Naive thymus-derived CD4-positive, alpha-beta T cell (primary cell): Measurements from ENCODE around the gene ELL. TPM values are rescaled to one million over a fixed set of nuclear protein-coding genes. Genes with fewer than 3 reads are reported as not detected.
A peak's percentile ranks its signal among the peaks of the same experiment; 100 is the strongest.

Experiments
- ATAC-seq: fragments of 150-1000 bp; cut with Tn5 transposase; 2 replicates; pipeline ENCODE4 v1.10.0; 2021; ENCODE audit warnings: mild to moderate bottlenecking, moderate library complexity
- CTCF ChIA-PET: fragments of 350-600 bp; sonication (Branson Sonifier 250); formaldehyde crosslinking; loops from one replicate; lab custom pipeline; 2021; ENCODE audit warnings: antibody characterized with exemption; lab: Charles Lee
- POLR2A ChIA-PET: fragments of 350-600 bp; sonication (Branson Sonifier 250); formaldehyde crosslinking; loops from one replicate; lab custom pipeline; 2021; ENCODE audit warnings: antibody characterized with exemption, inconsistent platforms; lab: Charles Lee
- DNase-seq, 9 donors: peaks; one replicate each; pipeline versions ENCODE4 v3.0.0 to v3.0.0-alpha.2; 2020 to 2022; ENCODE audit warnings: mixed read lengths in 1 of 9
- H3K27ac ChIP-seq: one replicate; pipeline ENCODE4 v1.7.0; 2013; ENCODE audit warnings: mild to moderate bottlenecking, low read depth, low read length, moderate library complexity
- H3K27me3 ChIP-seq, 2 donors: one replicate each; pipeline ENCODE4 v1.7.0; 2013; ENCODE audit warnings: low read length in 2 of 2, mild to moderate bottlenecking in 2 of 2, moderate library complexity in 2 of 2; ENCODE audit not compliant: control insufficient read depth in 2 of 2, insufficient read depth in 2 of 2
- H3K36me3 ChIP-seq, 3 experiments: 1 replicate in 2 of 3; 2 replicates in 1 of 3; pipeline ENCODE4 v1.7.0; 2013; ENCODE audit warnings: low read length in 3 of 3, mild to moderate bottlenecking in 3 of 3, moderate library complexity in 1 of 3; ENCODE audit not compliant: insufficient read depth in 3 of 3, control insufficient read depth in 2 of 3
- H3K4me1 ChIP-seq, 2 donors: one replicate each; pipeline ENCODE4 v1.7.0; 2013; ENCODE audit warnings: low read length in 2 of 2, mild to moderate bottlenecking in 2 of 2, moderate library complexity in 1 of 2; ENCODE audit not compliant: control insufficient read depth in 2 of 2, insufficient read depth in 2 of 2
- H3K4me3 ChIP-seq: 2 replicates; pipeline ENCODE4 v1.7.0; 2013; ENCODE audit warnings: mild to moderate bottlenecking, low read length
- H3K9me3 ChIP-seq, 3 experiments: 1 replicate in 2 of 3; 2 replicates in 1 of 3; pipeline ENCODE4 v1.7.0; 2013; ENCODE audit warnings: low read length in 3 of 3; ENCODE audit not compliant: control insufficient read depth in 2 of 3
- H3K27ac Mint-ChIP-seq, 9 donors: one replicate each; pipeline ENCODE4 v1.8.0; 2020 to 2022; ENCODE audit warnings: mixed read lengths in 9 of 9, mild to moderate bottlenecking in 8 of 9, moderate library complexity in 5 of 9, inconsistent platforms in 2 of 9
- H3K27me3 Mint-ChIP-seq, 5 donors: one replicate each; pipeline ENCODE4 v1.8.0; 2021 to 2022; ENCODE audit warnings: mixed read lengths in 5 of 5, mild to moderate bottlenecking in 1 of 5
- H3K36me3 Mint-ChIP-seq, 5 donors: one replicate each; pipeline ENCODE4 v1.8.0; 2020 to 2022; ENCODE audit warnings: mixed read lengths in 5 of 5, mild to moderate bottlenecking in 3 of 5, inconsistent platforms in 1 of 5
- H3K4me1 Mint-ChIP-seq, 7 donors: one replicate each; pipeline ENCODE4 v1.8.0; 2020 to 2022; ENCODE audit warnings: mixed read lengths in 7 of 7, mild to moderate bottlenecking in 3 of 7, inconsistent platforms in 1 of 7
- H3K4me3 Mint-ChIP-seq, 10 donors: one replicate each; pipeline ENCODE4 v1.8.0; 2020 to 2022; ENCODE audit warnings: mild to moderate bottlenecking in 10 of 10, mixed read lengths in 10 of 10, moderate library complexity in 6 of 10, inconsistent platforms in 2 of 10
- H3K9me3 Mint-ChIP-seq, 11 donors: one replicate each; pipeline ENCODE4 v1.8.0; 2020 to 2022; ENCODE audit warnings: mixed read lengths in 11 of 11, mild to moderate bottlenecking in 4 of 11, inconsistent platforms in 1 of 11, moderate library complexity in 1 of 11
- intact Hi-C, 2 donors: fragments of 100-400 bp; cut with micrococcal nuclease; formaldehyde crosslinking; loops; one replicate each; pipeline ENCODE4 v1.15.1; 2023
- polyA plus RNA-seq, 2 donors: library from polyadenylated mRNA; unstranded; fragments of 300-500 nt; fragmentation: Illumina TruSeq; gene quantifications; one replicate each; pipeline ENCODE4 v1.2.3, GENCODE V29; 2021
- total RNA-seq, 6 experiments: library from RNA in 5 of 6; stranded (reverse) in 5 of 6; gene quantifications; 1 replicate in 5 of 6; 2 replicates in 1 of 6; pipeline ENCODE4 v1.2.3 and lab custom pipeline; 2021 to 2026

ELL gene
- total and polyA plus RNA-seq, 7 experiments from 2014 or later: 8.9 to 70.4 (median 22.1) TPM

DNA sequence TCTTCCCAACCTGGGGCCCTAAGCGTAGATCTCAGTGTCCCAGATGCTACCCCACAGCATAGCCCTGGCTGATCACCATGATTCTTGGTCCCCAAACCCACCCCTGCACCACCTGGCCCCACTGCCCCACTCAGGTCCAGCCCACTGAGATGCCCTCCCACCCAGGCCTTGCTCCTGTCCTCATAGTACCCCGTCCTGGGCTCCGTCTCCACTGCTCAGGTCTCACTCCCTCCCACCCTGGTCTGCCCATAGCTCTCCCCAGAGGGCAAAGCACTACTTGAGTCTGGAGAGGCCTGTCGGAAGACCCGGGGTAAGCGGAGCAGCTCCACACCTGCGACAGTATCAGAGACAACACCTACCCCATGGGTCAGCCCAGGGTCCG lies 48.2 kb downstream of the ELL start:
- peaks cover 0 to 2% (median 0%) of the 10 kb centered on the region in 11 donors for H3K9me3 Mint-ChIP-seq
- CTCF ChIA-PET: no interaction called here
- H3K27me3 ChIP-seq: no peaks in the 10 kb centered on the region
- peak overlapping the region in 2 of 9 donors; percentile 19 to 21 for H3K27ac Mint-ChIP-seq
- DNase-seq (no peak), ATAC-seq (no peak)
- H3K27ac ChIP-seq: no peak overlapping the region
- POLR2A ChIA-PET: no interaction called here
- H3K4me3 Mint-ChIP-seq: no peak overlapping the region
- H3K27me3 Mint-ChIP-seq: no peaks in the 10 kb centered on the region
- H3K36me3 ChIP-seq: peaks cover 3 to 22% (median 4%) of the 10 kb centered on the region in 3 experiments
- intact Hi-C loops: loop anchor here in 1 of 2 donors (5.0 to 10.0 kb wide), 2 partner anchors 49 to 101 kb away; partner anchors contain the start of genes ELL and UBA52
- peaks cover 24 to 45% (median 31%) of the 10 kb centered on the region in 7 donors for H3K4me1 Mint-ChIP-seq
- peaks cover 2 to 59% of the 10 kb centered on the region in 2 donors for H3K4me1 ChIP-seq
- H3K9me3 ChIP-seq: no peaks in the 10 kb centered on the region
- H3K36me3 Mint-ChIP-seq: peaks cover 0 to 3% (median 3%) of the 10 kb centered on the region in 5 donors
- no peak overlapping the region for H3K4me3 ChIP-seq

- no peak for DNase-seq
- Histone ChIP-seq H3K4me1 (peaks cover 0 to 53% of the 10 kb centered on the region in 2 donors), H3K27me3 (no peaks in the 10 kb centered on the region), H3K9me3 (no peaks in the 10 kb centered on the region), H3K36me3 (peaks cover 3 to 23% (median 4%) of the 10 kb centered on the region in 3 experiments), H3K27ac (no peak overlapping the region), H3K4me3 (no peak overlapping the region)
- CTCF ChIA-PET: interaction anchor here (1.0 kb wide), 1 partner anchor 47 kb away, joined by 5 read pairs; no protein-coding TSS in a partner anchor
- Mint-ChIP-seq H3K27ac (peak overlapping the region in 3 of 9 donors; percentile 19 to 46 (median 33)), H3K9me3 (peaks cover 0 to 2% (median 0%) of the 10 kb centered on the region in 11 donors), H3K27me3 (no peaks in the 10 kb centered on the region), H3K4me3 (no peak overlapping the region), H3K36me3 (peaks cover 0 to 3% (median 3%) of the 10 kb centered on the region in 5 donors), H3K4me1 (peaks cover 24 to 44% (median 28%) of the 10 kb centered on the region in 7 donors)
- intact Hi-C loops: loop anchor here in 1 of 2 donors (5.0 to 10.0 kb wide), 2 partner anchors 49 to 102 kb away; partner anchors contain the start of genes ELL and UBA52
- no peak for ATAC-seq
- POLR2A ChIA-PET: no interaction called here
Measured at GRCh38 chr19:18473003-18473705, 48.7 kb downstream of the ELL start.

DNA sequence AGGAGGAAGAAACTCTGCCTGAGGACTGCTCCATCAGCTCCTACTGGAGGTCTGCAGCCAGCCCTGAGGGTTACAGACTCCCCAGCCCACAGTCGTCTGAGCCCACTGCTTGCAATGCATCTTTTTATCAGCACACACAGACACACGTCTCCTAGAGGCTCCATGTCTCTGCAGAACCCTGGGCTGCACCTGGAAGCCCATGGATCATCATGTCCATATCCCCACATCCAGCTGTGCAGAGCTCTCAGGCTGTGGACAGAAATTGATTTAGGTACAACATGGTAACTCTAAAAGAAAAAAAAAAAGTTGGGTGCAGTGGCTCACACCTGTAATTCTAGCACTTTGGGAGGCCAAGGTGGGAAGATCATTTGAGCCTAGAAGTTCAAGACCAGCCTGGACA lies 51.1 kb downstream of the ELL start:
- peaks cover 0 to 2% (median 0%) of the 10 kb centered on the region in 11 donors for H3K9me3 Mint-ChIP-seq
- peaks cover 3 to 28% (median 4%) of the 10 kb centered on the region in 3 experiments for H3K36me3 ChIP-seq
- no peak overlapping the region for H3K4me3 Mint-ChIP-seq
- intact Hi-C loops: loop anchor here in 1 of 2 donors (1.0 to 10.0 kb wide), 3 partner anchors 52 to 377 kb away; partner anchors contain the start of genes ELL and UBA52
- H3K27ac Mint-ChIP-seq: no peak overlapping the region
- no peak overlapping the region for H3K4me3 ChIP-seq
- CTCF ChIA-PET: interaction anchor here (0.6 to 2.0 kb wide), 2 partner anchors 377 to 671 kb away, joined by 3 to 6 read pairs; no protein-coding TSS in a partner anchor
- DNase-seq: no peak
- no peaks in the 10 kb centered on the region for H3K27me3 Mint-ChIP-seq
- peaks cover 0 to 3% (median 0%) of the 10 kb centered on the region in 5 donors for H3K36me3 Mint-ChIP-seq
- POLR2A ChIA-PET: no interaction called here
- peaks cover 7 to 27% (median 18%) of the 10 kb centered on the region in 7 donors for H3K4me1 Mint-ChIP-seq
- peaks cover 0 to 33% of the 10 kb centered on the region in 2 donors for H3K4me1 ChIP-seq
- ATAC-seq: no peak
- H3K27me3 ChIP-seq: no peaks in the 10 kb centered on the region
- no peaks in the 10 kb centered on the region for H3K9me3 ChIP-seq
- no peak overlapping the region for H3K27ac ChIP-seq

DNA sequence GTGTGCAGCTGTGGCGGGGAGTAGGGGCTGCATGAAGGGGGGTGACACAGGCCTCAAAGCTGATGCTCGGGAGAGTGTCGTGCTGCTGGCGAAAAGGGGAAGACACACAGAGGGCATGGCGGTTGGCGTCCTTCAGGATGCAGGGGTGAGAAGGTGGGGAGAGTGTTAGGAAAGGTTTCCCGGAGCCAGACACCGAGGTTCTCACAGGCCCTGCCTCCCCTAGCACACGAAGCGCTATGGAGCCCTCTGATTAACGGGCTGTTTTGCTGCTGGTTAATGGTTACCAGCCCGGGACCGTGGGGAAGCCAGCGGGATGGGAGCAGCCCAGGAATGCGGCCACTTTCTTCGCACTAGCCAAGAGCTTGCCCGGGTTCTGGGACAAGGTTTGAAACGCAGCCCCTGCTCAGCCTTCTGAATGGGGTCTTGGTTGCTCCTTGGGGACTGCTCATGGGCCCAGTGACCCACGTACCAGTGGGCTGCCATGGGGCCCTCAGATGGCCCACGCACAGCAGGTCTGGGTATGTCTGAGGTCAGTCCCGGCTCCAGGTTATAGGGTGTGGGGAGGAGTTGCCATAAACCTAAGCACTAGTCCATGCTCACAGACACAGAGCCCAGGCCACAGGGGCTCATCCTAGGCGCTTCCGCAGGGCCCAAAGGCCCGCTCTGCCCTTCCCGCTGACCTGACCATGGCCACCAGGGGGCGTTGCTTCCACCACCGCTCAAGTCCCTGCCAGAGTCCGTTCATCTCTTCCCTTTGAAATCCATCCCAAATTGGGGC lies 52.6 kb downstream of the ELL start:
- Mint-ChIP-seq H3K9me3 (no peaks in the 10 kb centered on the region), H3K27ac (peak overlapping the region in 1 of 9 donors; percentile 42), H3K27me3 (no peaks in the 10 kb centered on the region), H3K36me3 (peaks cover 0 to 5% (median 0%) of the 10 kb centered on the region in 5 donors), H3K4me1 (peaks cover 4 to 20% (median 12%) of the 10 kb centered on the region in 7 donors), H3K4me3 (no peak overlapping the region)
- DNase-seq (peak in 8 of 9 donors; percentile 31 to 70 (median 51)), ATAC-seq (peak; percentile 63)
- H3K27me3 ChIP-seq: no peaks in the 10 kb centered on the region
- H3K4me3 ChIP-seq: no peak overlapping the region
- ChIA-PET POLR2A (no interaction called here), CTCF (interaction anchor here (0.6 to 1.5 kb wide), 5 partner anchors 30 to 378 kb away, joined by 3 to 6 read pairs (median 3); no protein-coding TSS in a partner anchor)
- peaks cover 0 to 19% of the 10 kb centered on the region in 2 donors for H3K4me1 ChIP-seq
- intact Hi-C loops: loop anchor here (1.0 to 10.0 kb wide), 3 partner anchors 56 to 378 kb away; partner anchors contain the start of gene ELL (in 1 of the 2)
- H3K36me3 ChIP-seq: peaks cover 3 to 43% (median 4%) of the 10 kb centered on the region in 3 experiments
- H3K9me3 ChIP-seq: no peaks in the 10 kb centered on the region
- H3K27ac ChIP-seq: no peak overlapping the region

GRCh38 chr19:18468517-18468916 lies 53.4 kb downstream of the ELL start:
- H3K9me3 ChIP-seq: no peaks in the 10 kb centered on the region
- peaks cover 4 to 20% (median 12%) of the 10 kb centered on the region in 7 donors for H3K4me1 Mint-ChIP-seq
- peaks cover 0 to 6% (median 0%) of the 10 kb centered on the region in 5 donors for H3K36me3 Mint-ChIP-seq
- no peak for DNase-seq
- POLR2A ChIA-PET: no interaction called here
- H3K27me3 Mint-ChIP-seq: no peaks in the 10 kb centered on the region
- peaks cover 0 to 11% of the 10 kb centered on the region in 2 donors for H3K4me1 ChIP-seq
- no peak overlapping the region for H3K4me3 Mint-ChIP-seq
- CTCF ChIA-PET: interaction anchor here (0.7 to 1.5 kb wide), 2 partner anchors 51 to 145 kb away, joined by 4 read pairs; no protein-coding TSS in a partner anchor
- no peaks in the 10 kb centered on the region for H3K9me3 Mint-ChIP-seq
- H3K27ac ChIP-seq: no peak overlapping the region
- peak; percentile 21 for ATAC-seq
- peaks cover 3 to 47% (median 4%) of the 10 kb centered on the region in 3 experiments for H3K36me3 ChIP-seq
- H3K27me3 ChIP-seq: no peaks in the 10 kb centered on the region
- H3K27ac Mint-ChIP-seq: no peak overlapping the region
- H3K4me3 ChIP-seq: no peak overlapping the region
- intact Hi-C loops: loop anchor here (10.0 kb wide), 2 partner anchors 56 to 206 kb away; partner anchors contain the start of gene ELL (in 1 of the 2)

GRCh38 chr19:18467978-18468377 lies 53.9 kb downstream of the ELL start:
- Histone ChIP-seq H3K9me3 (no peaks in the 10 kb centered on the region), H3K4me3 (no peak overlapping the region), H3K36me3 (peaks cover 3 to 44% (median 4%) of the 10 kb centered on the region in 3 experiments), H3K27ac (no peak overlapping the region), H3K27me3 (no peaks in the 10 kb centered on the region), H3K4me1 (peaks cover 0 to 9% of the 10 kb centered on the region in 2 donors)
- Mint-ChIP-seq H3K4me1 (peaks cover 3 to 21% (median 11%) of the 10 kb centered on the region in 7 donors), H3K4me3 (peak overlapping the region in 1 of 10 donors; percentile 34), H3K27me3 (no peaks in the 10 kb centered on the region), H3K36me3 (peaks cover 0 to 6% (median 2%) of the 10 kb centered on the region in 5 donors), H3K9me3 (no peaks in the 10 kb centered on the region), H3K27ac (peak overlapping the region in 3 of 9 donors; percentile 6 to 87 (median 21))
- DNase-seq: no peak
- ChIA-PET CTCF (interaction anchor here (0.7 to 1.5 kb wide), 2 partner anchors 51 to 146 kb away, joined by 4 read pairs; no protein-coding TSS in a partner anchor), POLR2A (no interaction called here)
- ATAC-seq: no peak
- intact Hi-C loops: loop anchor here (10.0 kb wide), 2 partner anchors 57 to 207 kb away; partner anchors contain the start of gene ELL (in 1 of the 2)
